Measurements from ENCODE around the gene ACTR8. TPM values are rescaled to one million over a fixed set of nuclear protein-coding genes. Genes with fewer than 3 reads are reported as not detected.

Gene ACTR8
- total RNA-seq, 3 donors from 2014 or later = 20.0 to 29.0 (median 22.6) TPM

DNA sequence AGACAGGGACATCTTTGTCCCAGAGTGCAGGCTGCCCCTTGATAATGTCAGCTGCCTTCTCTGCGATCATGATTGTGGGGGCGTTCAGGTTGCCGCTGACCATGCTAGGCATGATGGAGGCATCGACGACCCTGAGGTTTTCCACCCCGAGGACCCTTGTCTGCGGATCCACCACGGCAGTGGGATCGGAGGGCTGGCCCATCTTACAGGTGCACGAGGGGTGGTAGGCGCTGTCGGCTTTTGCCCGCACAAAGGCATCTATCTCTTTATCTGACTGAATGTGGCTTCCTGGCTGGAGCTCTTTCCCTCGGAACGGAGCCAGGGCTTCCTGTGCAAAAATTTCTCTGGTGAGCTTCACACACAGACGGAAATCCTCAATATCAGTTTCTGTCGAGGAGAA lies 64.1 kb downstream of the ACTR8 start:
- DNase-seq (ENCODE audit: low spot score in 2 of 2) = no peak
- Histone ChIP-seq H3K4me1 (no peaks in the 10 kb centered on the region), H3K9me3 (no peaks in the 10 kb centered on the region), H3K27me3 (no peaks in the 10 kb centered on the region), H3K27ac (no peak overlapping the region), H3K4me3 (no peak overlapping the region), H3K36me3 (peaks cover 5% of the 10 kb centered on the region)
- intact Hi-C loops (cut with DNase I; ENCODE audit: low total_unique reads) = no loop called here
- no peak for TF ChIP-seq POLR2A (IDR thresholded peaks at IDR 0.05)
- TF ChIP-seq, protein P1, sequence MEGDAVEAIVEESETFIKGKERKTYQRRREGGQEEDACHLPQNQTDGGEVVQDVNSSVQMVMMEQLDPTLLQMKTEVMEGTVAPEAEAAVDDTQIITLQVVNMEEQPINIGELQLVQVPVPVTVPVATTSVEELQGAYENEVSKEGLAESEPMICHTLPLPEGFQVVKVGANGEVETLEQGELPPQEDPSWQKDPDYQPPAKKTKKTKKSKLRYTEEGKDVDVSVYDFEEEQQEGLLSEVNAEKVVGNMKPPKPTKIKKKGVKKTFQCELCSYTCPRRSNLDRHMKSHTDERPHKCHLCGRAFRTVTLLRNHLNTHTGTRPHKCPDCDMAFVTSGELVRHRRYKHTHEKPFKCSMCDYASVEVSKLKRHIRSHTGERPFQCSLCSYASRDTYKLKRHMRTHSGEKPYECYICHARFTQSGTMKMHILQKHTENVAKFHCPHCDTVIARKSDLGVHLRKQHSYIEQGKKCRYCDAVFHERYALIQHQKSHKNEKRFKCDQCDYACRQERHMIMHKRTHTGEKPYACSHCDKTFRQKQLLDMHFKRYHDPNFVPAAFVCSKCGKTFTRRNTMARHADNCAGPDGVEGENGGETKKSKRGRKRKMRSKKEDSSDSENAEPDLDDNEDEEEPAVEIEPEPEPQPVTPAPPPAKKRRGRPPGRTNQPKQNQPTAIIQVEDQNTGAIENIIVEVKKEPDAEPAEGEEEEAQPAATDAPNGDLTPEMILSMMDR (IDR thresholded peaks at IDR 0.05) = no peak
- no peak for TF ChIP-seq POLR2AphosphoS5 (IDR thresholded peaks at IDR 0.05)

GRCh38 chr3:53817211-53817610 lies 64.7 kb downstream of the ACTR8 start:
- intact Hi-C loops (cut with DNase I; ENCODE audit: low total_unique reads) = no loop called here
- Histone ChIP-seq H3K27me3 (no peaks in the 10 kb centered on the region), H3K9me3 (no peaks in the 10 kb centered on the region), H3K36me3 (peaks cover 5% of the 10 kb centered on the region), H3K4me3 (no peak overlapping the region), H3K4me1 (no peaks in the 10 kb centered on the region), H3K27ac (no peak overlapping the region)
- no peak for TF ChIP-seq POLR2A (IDR thresholded peaks at IDR 0.05)
- TF ChIP-seq POLR2AphosphoS5 (IDR thresholded peaks at IDR 0.05) = no peak
- TF ChIP-seq, protein P1 (IDR thresholded peaks at IDR 0.05) = no peak
- DNase-seq (ENCODE audit: low spot score in 2 of 2) = no peak

Other genes with a start within 250 kb of the ACTR8 start
- gene CHDH, start 35.7 kb downstream of the ACTR8 start, total RNA-seq = 10 to 100 TPM in 2 of 3 donors, 1 to 10 TPM in 1; 2.9 to 67.0 (median 27.9) TPM
- 10 to 100 TPM in 2 of 3 donors, under 1 TPM in 1; 0.64 to 61.6 (median 46.5) TPM for gene IL17RB, start 35.6 kb downstream of the ACTR8 start, total RNA-seq
- 10 to 100 TPM; 42.4 to 63.6 (median 52.8) TPM for gene SELENOK, start 9.7 kb upstream of the ACTR8 start, total RNA-seq
- 1 to 10 TPM in 2 of 3 donors, under 1 TPM in 1; 0.59 to 3.4 (median 2.3) TPM for gene CACNA2D3, start 240.4 kb upstream of the ACTR8 start, total RNA-seq